ENCODE data around the gene TELO2. TPM values are rescaled to one million over a fixed set of nuclear protein-coding genes. Genes with fewer than 3 reads are reported as not detected.
"Not testable (repeated sequence)": the region's sequence is repeated elsewhere in the genome, so short reads cannot be mapped to it uniquely, and the experiment has no call there.

TELO2 gene
- polyA plus RNA-seq, 2 of the 4 experiments (the other 2 are of a cell fraction): 10.6 to 34.8 TPM

DNA sequence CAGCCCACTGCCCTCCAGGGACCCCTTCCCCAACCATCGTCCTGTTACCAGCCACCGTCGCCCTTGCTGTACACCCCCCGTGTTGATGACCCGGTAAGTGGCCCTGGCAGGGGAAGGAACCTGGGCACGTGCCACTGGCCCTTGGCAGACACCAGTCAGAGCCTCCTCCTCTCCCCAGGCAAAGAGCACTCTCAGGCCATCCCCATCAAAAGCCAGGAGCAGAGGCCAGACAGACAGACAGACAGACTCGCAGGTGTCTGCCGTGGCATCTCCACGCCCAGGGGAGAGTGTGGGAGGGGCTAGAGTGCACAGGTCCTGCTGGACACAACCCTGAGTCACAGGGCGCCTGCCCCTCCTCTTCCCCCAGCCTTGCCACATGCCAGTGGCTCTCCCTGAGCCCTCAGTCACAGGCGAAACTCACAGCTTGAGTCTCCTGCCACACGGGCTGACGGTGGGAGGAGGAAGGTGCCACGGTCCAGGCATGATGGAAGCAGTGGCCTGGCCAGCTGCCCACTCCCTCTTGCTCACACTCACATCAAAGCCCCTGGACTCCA lies 26.1 kb upstream of the TELO2 start:
- Histone ChIP-seq H3K9me3 (no peaks in the 10 kb centered on the region), H3K4me2 (no peak overlapping the region), H3K4me3 (no peak overlapping the region), H3K27ac (no peak overlapping the region), H3K4me1 (no peaks in the 10 kb centered on the region)
- ChIA-PET CTCF (no interaction called here), POLR2A (no interaction called here)
- TF ChIP-seq ESRRA (IDR thresholded peaks at IDR 0.05; ENCODE audit: borderline replicate concordance, low read length) (no peak), EP300 (IDR thresholded peaks at IDR 0.05) (no peak)
- FAIRE-seq (no peak), ATAC-seq (peak; percentile 47 to 51; a peak in 2 of 6 replicates), DNase-seq (ENCODE audit: low read depth in 1 of 2, low spot score in 1 of 2) (peak in 1 of 2 experiments; percentile 21)
- 72% methylated on average over 14 of the region's 14 CpGs for WGBS (ENCODE audit: missing lambda C conversion rate)

- no peaks in the 10 kb centered on the region for H3K4me1 ChIP-seq
- no peak overlapping the region for H3K4me3 ChIP-seq
- no peak for TF ChIP-seq HOXB5 (CRISPR knock-in tag; IDR thresholded peaks at IDR 0.05)
- no peak for TF ChIP-seq RCOR1 (IDR thresholded peaks at IDR 0.05; ENCODE audit: low read depth, low read length)
- TF ChIP-seq RNF2 (IDR thresholded peaks at IDR 0.05; ENCODE audit: borderline replicate concordance, low read depth): no peak
- TF ChIP-seq CBX8 (IDR thresholded peaks at IDR 0.05): no peak
- TF ChIP-seq ZFP36 (IDR thresholded peaks at IDR 0.05; ENCODE audit: borderline replicate concordance, partially characterized antibody): no peak
- TF ChIP-seq CHD4 (IDR thresholded peaks at IDR 0.05; ENCODE audit: borderline replicate concordance): no peak
- TF ChIP-seq RFX5 (IDR thresholded peaks at IDR 0.05): no peak
- no peak overlapping the region for H3K27ac ChIP-seq
- CTCF ChIA-PET: no interaction called here
- POLR2A ChIA-PET: no interaction called here
- WGBS (ENCODE audit: missing lambda C conversion rate): 93% methylated on average over 22 of the region's 22 CpGs
- FAIRE-seq (no peak), DNase-seq (ENCODE audit: low read depth in 1 of 2, low spot score in 1 of 2) (no peak), ATAC-seq (no peak)
- H3K4me2 ChIP-seq: no peak overlapping the region
- no peaks in the 10 kb centered on the region for H3K9me3 ChIP-seq
These were observed 24.7 kb upstream of the TELO2 start for GRCh38 chr16:1468426-1468810.

DNA sequence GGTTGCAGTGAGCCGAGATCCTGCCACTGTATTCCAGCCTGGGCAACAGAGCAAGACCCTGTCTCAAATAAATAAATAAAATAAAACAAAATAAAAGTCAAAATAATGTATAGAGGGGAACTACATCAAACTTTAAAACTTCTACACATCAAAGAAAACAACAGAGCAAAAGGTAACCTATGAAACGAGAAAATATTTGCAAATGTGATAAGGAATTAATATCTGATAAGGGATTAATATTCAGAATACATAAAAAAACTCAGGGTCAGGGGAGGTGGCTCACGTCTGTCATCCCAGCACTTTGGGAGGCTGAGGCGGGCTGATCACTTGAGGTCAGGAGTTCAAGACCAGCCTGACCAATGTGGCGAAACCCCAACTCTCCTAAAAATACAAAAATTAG lies 24.0 kb upstream of the TELO2 start:
- H3K4me3 ChIP-seq; H3K27ac ChIP-seq; DNase-seq (ENCODE audit: low read depth in 1 of 2, low spot score in 1 of 2); CTCF ChIA-PET; H3K4me2 ChIP-seq; H3K4me1 ChIP-seq; FAIRE-seq; ATAC-seq; H3K9me3 ChIP-seq; POLR2A ChIA-PET: not testable (repeated sequence)
- 79% methylated on average over 5 of the region's 5 CpGs for WGBS (ENCODE audit: missing lambda C conversion rate)

- POLR2A ChIA-PET: no interaction called here
- ATAC-seq: no peak
- no peak overlapping the region for H3K27ac ChIP-seq
- no peak overlapping the region for H3K4me3 ChIP-seq
- H3K9me3 ChIP-seq: no peaks in the 10 kb centered on the region
- 89% methylated on average over 20 of the region's 20 CpGs for WGBS (ENCODE audit: missing lambda C conversion rate)
- H3K4me2 ChIP-seq: no peak overlapping the region
- CTCF ChIA-PET: no interaction called here
- DNase-seq (ENCODE audit: low read depth in 1 of 2, low spot score in 1 of 2): no peak
- H3K4me1 ChIP-seq: peaks cover 6% of the 10 kb centered on the region
- TF ChIP-seq JUNB (IDR thresholded peaks at IDR 0.05) (no peak), ZFP36 (IDR thresholded peaks at IDR 0.05; ENCODE audit: borderline replicate concordance, partially characterized antibody) (no peak), KDM1A (IDR thresholded peaks at IDR 0.05; ENCODE audit: low read depth) (no peak), ELK1 (IDR thresholded peaks at IDR 0.05; ENCODE audit: low read depth, low read length) (no peak), HMGXB4 (CRISPR knock-in tag; IDR thresholded peaks at IDR 0.05; ENCODE audit: borderline replicate concordance) (no peak)
- no peak for FAIRE-seq
These were observed 23.4 kb upstream of the TELO2 start for GRCh38 chr16:1469693-1470201.

Measured in A549 (cell line).